ENCODE data around the gene TCEAL8. TPM values are rescaled to one million over a fixed set of nuclear protein-coding genes. Genes with fewer than 3 reads are reported as not detected.

Gene TCEAL8
- total RNA-seq, 1 experiment from 2014 or later = 37.3 TPM

DNA sequence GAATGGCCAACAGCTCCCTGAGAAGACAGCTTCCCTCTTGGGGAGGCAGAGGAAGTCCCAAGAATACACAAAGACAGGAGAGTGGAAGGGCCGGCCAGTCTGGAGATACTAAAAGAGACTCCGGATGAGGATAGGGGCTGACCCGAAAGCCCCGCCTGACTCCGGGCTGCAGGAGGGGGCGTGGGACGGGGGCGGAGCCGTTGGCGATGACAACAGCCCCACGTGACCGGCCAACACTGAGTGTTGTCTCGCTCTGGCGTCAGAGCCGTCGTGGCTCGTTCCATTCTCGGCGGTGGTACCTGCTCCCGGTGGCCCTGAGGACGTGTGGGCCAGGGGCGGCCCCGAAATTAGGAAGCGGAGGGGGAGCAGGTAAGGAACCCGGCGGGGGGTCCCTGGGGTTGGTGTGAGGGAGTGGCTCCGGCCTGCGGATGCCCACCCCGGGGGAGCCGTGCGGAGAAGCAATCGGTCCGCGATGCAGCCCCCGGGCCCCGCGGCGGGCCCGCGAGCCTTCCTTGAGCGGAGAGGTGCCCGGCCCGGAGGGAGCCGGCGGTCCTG is 40.0 kb downstream of the TCEAL8 start, which contains the start of gene BEX4:
Gene BEX4 (plus strand): TSS at position 239 of the 555 bp plus-strand sequence. CDS start 1,046 bp downstream, outside the sequence.
- ChIA-PET CTCF (no interaction called here), POLR2A (no interaction called here), RAD21 (ENCODE audit: low non-redundant PET in 1 of 2, low total read pairs in 2 of 2, uncharacterized antibody in 2 of 2, unreplicated experiment in 2 of 2) (no interaction called here)
- intact Hi-C loops (cut with micrococcal nuclease) = loop anchor here (5.0 kb wide), 1 partner anchor 32 kb away; no protein-coding TSS in a partner anchor
- H3K79me2 ChIP-seq (ENCODE audit: insufficient read depth, low read length) = no peaks in the 10 kb centered on the region
- BruUV-seq (replicated peaks) = no TSS peak
- H3K9me3 ChIP-seq (ENCODE audit: control insufficient read depth in 1 of 2, insufficient read depth in 1 of 2, low read depth in 1 of 2, low read length in 2 of 2) = no peaks in the 10 kb centered on the region
- no peak within 1 kb of the TSS for H3K27ac ChIP-seq (ENCODE audit: low read depth, low read length)
- no peaks in the 10 kb centered on the region for H3K36me3 ChIP-seq (ENCODE audit: control insufficient read depth in 1 of 2, insufficient read depth in 2 of 2, low read length in 2 of 2)
- no peaks in the 10 kb centered on the region for H3K27me3 ChIP-seq (ENCODE audit: insufficient read depth, low read length)
- H3K4me3 ChIP-seq (replicated peaks in 1 of 2; ENCODE audit: low read depth in 1 of 2, low read length in 2 of 2) = 0 out of 4 replicates have a peak within 1 kb of the TSS, but pooled peaks have one; percentile 7 to 13
- peak; percentile 80 for ATAC-seq
- H3K9me2 ChIP-seq (ENCODE audit: insufficient read depth) = no peaks in the 10 kb centered on the region
- TF ChIP-seq EGR1 (IDR thresholded peaks at IDR 0.05; ENCODE audit: low read depth) (no peak), CTCF (IDR thresholded peaks at IDR 0.05 in 2 of 3, conservative IDR thresholded peaks at IDR 0.05 in 1 of 3; ENCODE audit: borderline replicate concordance in 1 of 3, insufficient read depth in 1 of 3, low read depth in 2 of 3, low read length in 2 of 3) (no peak), ELF1 (IDR thresholded peaks at IDR 0.05; ENCODE audit: borderline replicate concordance, low read depth) (no peak), CBX3 (IDR thresholded peaks at IDR 0.05; ENCODE audit: low read depth) (no peak), TCF7L2 (IDR thresholded peaks at IDR 0.05; ENCODE audit: borderline replicate concordance, extremely low read depth, insufficient read depth, insufficient read length) (no peak), SIN3A (IDR thresholded peaks at IDR 0.05; ENCODE audit: low read depth) (no peak), SP1 (IDR thresholded peaks at IDR 0.05; ENCODE audit: low read depth) (no peak), POLR2A (IDR thresholded peaks at IDR 0.05; ENCODE audit: borderline replicate concordance, extremely low read depth, insufficient read depth, insufficient read length) (no peak), CEBPB (IDR thresholded peaks at IDR 0.05; ENCODE audit: low read depth) (no peak), RAD21 (IDR thresholded peaks at IDR 0.05; ENCODE audit: low read depth) (no peak), FOSL1 (IDR thresholded peaks at IDR 0.05; ENCODE audit: low read depth) (no peak), YY1 (IDR thresholded peaks at IDR 0.05; ENCODE audit: extremely low read depth, insufficient replicate concordance, low read depth, low read length) (no peak)
- TF ChIP-seq, protein P1, sequence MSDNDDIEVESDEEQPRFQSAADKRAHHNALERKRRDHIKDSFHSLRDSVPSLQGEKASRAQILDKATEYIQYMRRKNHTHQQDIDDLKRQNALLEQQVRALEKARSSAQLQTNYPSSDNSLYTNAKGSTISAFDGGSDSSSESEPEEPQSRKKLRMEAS (IDR thresholded peaks at IDR 0.05) = no peak
- TF ChIP-seq, protein P2, sequence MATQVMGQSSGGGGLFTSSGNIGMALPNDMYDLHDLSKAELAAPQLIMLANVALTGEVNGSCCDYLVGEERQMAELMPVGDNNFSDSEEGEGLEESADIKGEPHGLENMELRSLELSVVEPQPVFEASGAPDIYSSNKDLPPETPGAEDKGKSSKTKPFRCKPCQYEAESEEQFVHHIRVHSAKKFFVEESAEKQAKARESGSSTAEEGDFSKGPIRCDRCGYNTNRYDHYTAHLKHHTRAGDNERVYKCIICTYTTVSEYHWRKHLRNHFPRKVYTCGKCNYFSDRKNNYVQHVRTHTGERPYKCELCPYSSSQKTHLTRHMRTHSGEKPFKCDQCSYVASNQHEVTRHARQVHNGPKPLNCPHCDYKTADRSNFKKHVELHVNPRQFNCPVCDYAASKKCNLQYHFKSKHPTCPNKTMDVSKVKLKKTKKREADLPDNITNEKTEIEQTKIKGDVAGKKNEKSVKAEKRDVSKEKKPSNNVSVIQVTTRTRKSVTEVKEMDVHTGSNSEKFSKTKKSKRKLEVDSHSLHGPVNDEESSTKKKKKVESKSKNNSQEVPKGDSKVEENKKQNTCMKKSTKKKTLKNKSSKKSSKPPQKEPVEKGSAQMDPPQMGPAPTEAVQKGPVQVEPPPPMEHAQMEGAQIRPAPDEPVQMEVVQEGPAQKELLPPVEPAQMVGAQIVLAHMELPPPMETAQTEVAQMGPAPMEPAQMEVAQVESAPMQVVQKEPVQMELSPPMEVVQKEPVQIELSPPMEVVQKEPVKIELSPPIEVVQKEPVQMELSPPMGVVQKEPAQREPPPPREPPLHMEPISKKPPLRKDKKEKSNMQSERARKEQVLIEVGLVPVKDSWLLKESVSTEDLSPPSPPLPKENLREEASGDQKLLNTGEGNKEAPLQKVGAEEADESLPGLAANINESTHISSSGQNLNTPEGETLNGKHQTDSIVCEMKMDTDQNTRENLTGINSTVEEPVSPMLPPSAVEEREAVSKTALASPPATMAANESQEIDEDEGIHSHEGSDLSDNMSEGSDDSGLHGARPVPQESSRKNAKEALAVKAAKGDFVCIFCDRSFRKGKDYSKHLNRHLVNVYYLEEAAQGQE (IDR thresholded peaks at IDR 0.05; ENCODE audit: low read depth) = no peak
- peak; percentile 6 for DNase-seq (ENCODE audit: low read depth, low spot score)
- no peak within 1 kb of the TSS for H3K9ac ChIP-seq (ENCODE audit: low read length)
- peaks cover 0 to 4% of the 10 kb centered on the region in 2 experiments; a peak in 1 of 4 replicates for H3K4me1 ChIP-seq (ENCODE audit: control insufficient read depth in 1 of 2, insufficient read depth in 2 of 2, low read length in 2 of 2)
- no peak within 1 kb of the TSS for H2AFZ ChIP-seq (ENCODE audit: low read depth, low read length, poor library complexity, severe bottlenecking)
- peak within 1 kb of the TSS; percentile 47 for H3K4me2 ChIP-seq (ENCODE audit: low read length)
- no peaks in the 10 kb centered on the region for H4K20me1 ChIP-seq (ENCODE audit: insufficient read depth)

Measured in HCT116 (cell line).